Measurements from ENCODE around the gene CEP83. TPM values are rescaled to one million over a fixed set of nuclear protein-coding genes. Genes with fewer than 3 reads are reported as not detected.

CEP83 gene
- total RNA-seq, 1 experiment from 2014 or later = 28.9 TPM

DNA sequence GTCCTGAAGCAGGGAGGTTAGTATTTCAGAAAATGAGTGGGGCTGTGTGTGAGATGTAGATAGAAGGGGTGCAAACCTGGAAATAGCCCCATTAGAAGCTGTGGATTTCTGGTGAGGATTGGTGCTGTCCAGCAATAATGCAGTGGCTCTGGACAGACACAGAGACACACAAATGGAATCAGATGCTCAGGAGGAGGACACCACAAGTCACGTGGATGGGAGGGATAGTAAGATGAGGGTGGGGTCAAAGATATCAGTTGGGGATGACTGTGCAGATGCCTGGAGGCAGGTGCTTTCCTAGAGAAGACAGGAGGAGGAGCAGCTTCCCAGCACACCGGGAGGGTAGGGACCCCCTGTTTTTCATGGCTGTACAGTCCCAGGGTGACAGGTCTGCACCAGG is 174.8 kb downstream of the CEP83 start:
- TF ChIP-seq CTCF (IDR thresholded peaks at IDR 0.05; ENCODE audit: unreplicated experiment) = no peak
- intact Hi-C loops (cut with micrococcal nuclease; ENCODE audit: unreplicated experiment) = no loop called here
- no peak overlapping the region for H3K4me3 Mint-ChIP-seq (ENCODE audit: low read depth, unreplicated experiment)
- no TSS peak for BruUV-seq (replicated peaks)
- H3K36me3 Mint-ChIP-seq (ENCODE audit: insufficient read depth, unreplicated experiment) = no peaks in the 10 kb centered on the region
- H3K4me1 Mint-ChIP-seq (ENCODE audit: low read depth, unreplicated experiment) = peaks cover 15% of the 10 kb centered on the region
- DNase-seq = no peak
- no peaks in the 10 kb centered on the region for H3K9me3 Mint-ChIP-seq (ENCODE audit: low read depth, unreplicated experiment)
- no peak overlapping the region for H3K27ac Mint-ChIP-seq (ENCODE audit: unreplicated experiment)
- H3K27me3 Mint-ChIP-seq (ENCODE audit: unreplicated experiment) = no peaks in the 10 kb centered on the region
- CTCF ChIA-PET = interaction anchor here (0.8 kb wide), 1 partner anchor 11 kb away, joined by 5 read pairs; no protein-coding TSS in a partner anchor

DNA sequence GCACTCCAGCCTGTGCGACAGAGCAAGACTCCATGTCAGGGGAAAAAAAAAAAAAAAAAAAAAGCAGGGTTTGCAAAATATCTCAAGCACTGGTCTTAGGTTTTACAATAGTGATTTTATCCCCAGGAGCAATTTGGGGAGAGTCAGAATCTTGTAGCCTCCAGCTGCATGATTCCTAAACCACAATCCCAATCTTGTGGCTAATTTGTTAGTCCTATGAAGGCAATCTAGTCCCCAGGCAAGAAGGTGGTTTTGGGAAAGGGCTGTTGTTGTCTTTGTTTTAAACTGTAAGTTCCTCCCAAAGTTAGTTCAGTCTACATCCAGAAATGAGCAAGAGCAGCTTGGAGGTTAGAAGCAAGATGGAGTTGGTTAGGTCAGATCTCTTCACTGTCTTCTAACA is 175.6 kb downstream of the CEP83 start:
- H3K27me3 Mint-ChIP-seq (ENCODE audit: unreplicated experiment) = no peaks in the 10 kb centered on the region
- no peak overlapping the region for H3K4me3 Mint-ChIP-seq (ENCODE audit: low read depth, unreplicated experiment)
- no peaks in the 10 kb centered on the region for H3K9me3 Mint-ChIP-seq (ENCODE audit: low read depth, unreplicated experiment)
- no peak overlapping the region for H3K27ac Mint-ChIP-seq (ENCODE audit: unreplicated experiment)
- TF ChIP-seq CTCF (IDR thresholded peaks at IDR 0.05; ENCODE audit: unreplicated experiment) = no peak
- H3K36me3 Mint-ChIP-seq (ENCODE audit: insufficient read depth, unreplicated experiment) = no peaks in the 10 kb centered on the region
- peaks cover 15% of the 10 kb centered on the region for H3K4me1 Mint-ChIP-seq (ENCODE audit: low read depth, unreplicated experiment)
- intact Hi-C loops (cut with micrococcal nuclease; ENCODE audit: unreplicated experiment) = no loop called here
- no TSS peak for BruUV-seq (replicated peaks)
- CTCF ChIA-PET = no interaction called here
- DNase-seq = no peak

DNA sequence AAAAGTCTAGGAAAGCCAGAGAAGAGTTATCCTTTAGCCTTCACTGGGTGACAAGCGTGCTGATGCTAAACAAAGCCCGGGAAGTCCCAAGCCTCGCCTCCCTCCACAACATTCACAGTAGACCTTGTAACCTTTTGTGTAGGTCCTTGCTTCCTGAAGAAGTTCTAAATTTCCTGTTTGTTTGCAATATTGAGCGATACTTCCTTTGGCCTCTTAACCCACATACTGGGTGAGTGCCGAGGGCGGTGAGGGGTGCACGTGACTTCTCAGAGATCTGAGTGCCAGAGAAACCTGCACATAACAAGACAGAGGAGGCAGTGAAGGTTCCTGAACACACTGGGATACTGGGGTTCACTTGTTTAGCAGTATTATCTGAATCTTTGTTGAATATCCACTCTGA is 177.0 kb downstream of the CEP83 start:
- TF ChIP-seq CTCF (IDR thresholded peaks at IDR 0.05; ENCODE audit: unreplicated experiment) = no peak
- H3K27ac Mint-ChIP-seq (ENCODE audit: unreplicated experiment) = peak overlapping the region; percentile 40
- DNase-seq = no peak
- H3K9me3 Mint-ChIP-seq (ENCODE audit: low read depth, unreplicated experiment) = no peaks in the 10 kb centered on the region
- no peaks in the 10 kb centered on the region for H3K27me3 Mint-ChIP-seq (ENCODE audit: unreplicated experiment)
- CTCF ChIA-PET = no interaction called here
- no TSS peak for BruUV-seq (replicated peaks)
- intact Hi-C loops (cut with micrococcal nuclease; ENCODE audit: unreplicated experiment) = no loop called here
- no peaks in the 10 kb centered on the region for H3K36me3 Mint-ChIP-seq (ENCODE audit: insufficient read depth, unreplicated experiment)
- peak overlapping the region; percentile 8 for H3K4me3 Mint-ChIP-seq (ENCODE audit: low read depth, unreplicated experiment)
- peaks cover 15% of the 10 kb centered on the region for H3K4me1 Mint-ChIP-seq (ENCODE audit: low read depth, unreplicated experiment)

GRCh38 chr12:94280063-94280462 is 179.6 kb downstream of the CEP83 start:
- Mint-ChIP-seq H3K4me3 (ENCODE audit: low read depth, unreplicated experiment) (no peak overlapping the region), H3K27me3 (ENCODE audit: unreplicated experiment) (no peaks in the 10 kb centered on the region), H3K9me3 (ENCODE audit: low read depth, unreplicated experiment) (no peaks in the 10 kb centered on the region), H3K27ac (ENCODE audit: unreplicated experiment) (no peak overlapping the region), H3K4me1 (ENCODE audit: low read depth, unreplicated experiment) (peaks cover 15% of the 10 kb centered on the region), H3K36me3 (ENCODE audit: insufficient read depth, unreplicated experiment) (no peaks in the 10 kb centered on the region)
- intact Hi-C loops (cut with micrococcal nuclease; ENCODE audit: unreplicated experiment) = no loop called here
- BruUV-seq (replicated peaks) = no TSS peak
- no peak for DNase-seq
- no peak for TF ChIP-seq CTCF (IDR thresholded peaks at IDR 0.05; ENCODE audit: unreplicated experiment)
- CTCF ChIA-PET = no interaction called here

Measured in Calu3 (cell line).